Measurements from ENCODE around the gene LSM14A. TPM values are rescaled to one million over a fixed set of nuclear protein-coding genes. Genes with fewer than 3 reads are reported as not detected.

LSM14A gene
- total RNA-seq, 2 donors from 2014 or later: 145 to 189 TPM

GRCh38 chr19:34148658-34149185, 23.6 kb upstream of the LSM14A start:
- 86% methylated on average over 9 of the region's 9 CpGs for WGBS
- Histone ChIP-seq H3K9me3 (no peaks in the 10 kb centered on the region), H3K27me3 (replicated peaks; ENCODE audit: insufficient read depth) (no peaks in the 10 kb centered on the region), H3K27ac (no peak overlapping the region), H3K36me3 (no peaks in the 10 kb centered on the region), H3K4me1 (replicated peaks) (no peaks in the 10 kb centered on the region), H3K4me3 (no peak overlapping the region)
- DNase-seq (ENCODE audit: low spot score): no peak
- intact Hi-C loops (cut with DNase I): loop anchor here (5.0 kb wide), 2 partner anchors 106 to 371 kb away; no protein-coding TSS in a partner anchor
- TF ChIP-seq CTCF (IDR thresholded peaks at IDR 0.05) (no peak), POLR2AphosphoS5 (IDR thresholded peaks at IDR 0.05) (no peak), POLR2A (IDR thresholded peaks at IDR 0.05) (no peak)

GRCh38 chr19:34149873-34150272, 22.4 kb upstream of the LSM14A start:
- H3K4me3 ChIP-seq: no peak overlapping the region
- H3K36me3 ChIP-seq: no peaks in the 10 kb centered on the region
- no peaks in the 10 kb centered on the region for H3K4me1 ChIP-seq (replicated peaks)
- no peak for DNase-seq (ENCODE audit: low spot score)
- 85% methylated on average over 5 of the region's 5 CpGs for WGBS
- H3K27ac ChIP-seq: no peak overlapping the region
- intact Hi-C loops (cut with DNase I): loop anchor here (5.0 kb wide), 2 partner anchors 108 to 373 kb away; no protein-coding TSS in a partner anchor
- TF ChIP-seq POLR2AphosphoS5 (IDR thresholded peaks at IDR 0.05) (no peak), CTCF (IDR thresholded peaks at IDR 0.05) (no peak), POLR2A (IDR thresholded peaks at IDR 0.05) (no peak)
- H3K27me3 ChIP-seq (replicated peaks; ENCODE audit: insufficient read depth): no peaks in the 10 kb centered on the region
- no peaks in the 10 kb centered on the region for H3K9me3 ChIP-seq

- no peaks in the 10 kb centered on the region for H3K36me3 ChIP-seq
Observed at GRCh38 chr19:34150558-34150957, 21.7 kb upstream of the LSM14A start.

GRCh38 chr19:34151439-34151838, 20.9 kb upstream of the LSM14A start:
- Histone ChIP-seq H3K27me3 (replicated peaks; ENCODE audit: insufficient read depth) (no peaks in the 10 kb centered on the region), H3K4me1 (replicated peaks) (no peaks in the 10 kb centered on the region), H3K36me3 (no peaks in the 10 kb centered on the region), H3K9me3 (no peaks in the 10 kb centered on the region), H3K27ac (no peak overlapping the region), H3K4me3 (no peak overlapping the region)
- 88% methylated on average over 5 of the region's 5 CpGs for WGBS
- DNase-seq (ENCODE audit: low spot score): no peak
- intact Hi-C loops (cut with DNase I): no loop called here
- no peak for TF ChIP-seq POLR2A (IDR thresholded peaks at IDR 0.05)
- no peak for TF ChIP-seq CTCF (IDR thresholded peaks at IDR 0.05)
- no peak for TF ChIP-seq POLR2AphosphoS5 (IDR thresholded peaks at IDR 0.05)

More at GRCh38 chr19:34150558-34150957, 21.7 kb upstream of the LSM14A start:
- TF ChIP-seq POLR2A (IDR thresholded peaks at IDR 0.05): no peak
- TF ChIP-seq CTCF (IDR thresholded peaks at IDR 0.05): no peak
- TF ChIP-seq POLR2AphosphoS5 (IDR thresholded peaks at IDR 0.05): no peak
- intact Hi-C loops (cut with DNase I): no loop called here
- DNase-seq (ENCODE audit: low spot score): no peak
- H3K4me1 ChIP-seq (replicated peaks): no peaks in the 10 kb centered on the region
- H3K4me3 ChIP-seq: no peak overlapping the region
- H3K27me3 ChIP-seq (replicated peaks; ENCODE audit: insufficient read depth): no peaks in the 10 kb centered on the region
- no peak overlapping the region for H3K27ac ChIP-seq
- 83% methylated on average over 4 of the region's 4 CpGs for WGBS
- no peaks in the 10 kb centered on the region for H3K9me3 ChIP-seq

- no peak for DNase-seq (ENCODE audit: low spot score)
- no peaks in the 10 kb centered on the region for H3K9me3 ChIP-seq
- H3K4me1 ChIP-seq (replicated peaks): no peaks in the 10 kb centered on the region
- WGBS: 98% methylated on average over 2 of the region's 2 CpGs
- H3K27ac ChIP-seq: no peak overlapping the region
- no peak overlapping the region for H3K4me3 ChIP-seq
- H3K27me3 ChIP-seq (replicated peaks; ENCODE audit: insufficient read depth): no peaks in the 10 kb centered on the region
- intact Hi-C loops (cut with DNase I): no loop called here
- no peaks in the 10 kb centered on the region for H3K36me3 ChIP-seq
- no peak for TF ChIP-seq POLR2A (IDR thresholded peaks at IDR 0.05)
- no peak for TF ChIP-seq CTCF (IDR thresholded peaks at IDR 0.05)
- TF ChIP-seq POLR2AphosphoS5 (IDR thresholded peaks at IDR 0.05): no peak
Observed at GRCh38 chr19:34154401-34154800, 17.9 kb upstream of the LSM14A start.

Measured in prostate gland (tissue), 2 donors.